SK-N-MC (cell line): ENCODE data around the gene RALGPS1.

ENCODE experiments used
- DNase-seq: peaks from one replicate; pipeline ENCODE4 v3.0.0-alpha.2; 2011; ENCODE audit warnings: low read depth, low spot score
- H3K27ac ChIP-seq: fragments of 200-600 bp; sonication (generic); 2 replicates; pipeline ENCODE4 v1.5.1; 2016; ENCODE audit warnings: mixed run types
- H3K36me3 ChIP-seq: fragments of 200-600 bp; sonication (generic); 2 replicates; pipeline ENCODE4 v1.6.1; 2017; ENCODE audit warnings: antibody characterized with exemption, low read length, mixed read lengths; ENCODE audit not compliant: insufficient read depth
- H3K4me3 ChIP-seq: fragments of 200-600 bp; sonication (generic); 2 replicates; pipeline ENCODE4 v1.5.1; 2016
- H3K9ac ChIP-seq: fragments of 200-600 bp; sonication (generic); 2 replicates; pipeline ENCODE4 v1.8.0; 2017; ENCODE audit warnings: mixed run types, mixed read lengths; ENCODE audit not compliant: insufficient read length
- H3K9me3 ChIP-seq: fragments of 200-600 bp; sonication (generic); 2 replicates; pipeline ENCODE4 v1.6.1; 2017; ENCODE audit warnings: low read depth, mild to moderate bottlenecking, antibody characterized with exemption, low read length, moderate library complexity, mixed read lengths
- EZH2 ChIP-seq: fragments of 200-600 bp; sonication (generic); IDR thresholded peaks from one replicate; pipeline ENCODE4 v1.6.1; 2017; ENCODE audit warnings: antibody characterized with exemption
- FOXP2 ChIP-seq: optimal IDR thresholded peaks from 2 replicates; pipeline ENCODE3; 2011; ENCODE audit warnings: mild to moderate bottlenecking, moderate library complexity; ENCODE audit not compliant: insufficient read depth; ENCODE audit errors: extremely low read length, control extremely low read depth
- POLR2AphosphoS5 ChIP-seq: IDR thresholded peaks from 2 replicates; pipeline ENCODE4 v1.6.1; 2012; ENCODE audit warnings: mild to moderate bottlenecking, low read depth, low read length, borderline replicate concordance

The RALGPS1 gene

GRCh38 chr9:127198587-127198986, 284.0 kb downstream of the RALGPS1 start:
- no peak overlapping the region for H3K4me3 ChIP-seq
- TF ChIP-seq EZH2: no peak
- no peak for DNase-seq
- H3K9me3 ChIP-seq: no peaks in the 10 kb centered on the region
- no peak overlapping the region for H3K27ac ChIP-seq
- H3K9ac ChIP-seq: no peak overlapping the region
- H3K36me3 ChIP-seq: no peaks in the 10 kb centered on the region

GRCh38 chr9:127199001-127199791, 284.6 kb downstream of the RALGPS1 start:
- no peak overlapping the region for H3K27ac ChIP-seq
- no peaks in the 10 kb centered on the region for H3K9me3 ChIP-seq
- no peak for TF ChIP-seq POLR2AphosphoS5
- no peak for TF ChIP-seq FOXP2
- no peak for TF ChIP-seq EZH2
- no peak overlapping the region for H3K4me3 ChIP-seq
- DNase-seq: no peak
- H3K9ac ChIP-seq: no peak overlapping the region
- no peaks in the 10 kb centered on the region for H3K36me3 ChIP-seq

GRCh38 chr9:127200106-127200862, 285.7 kb downstream of the RALGPS1 start:
- H3K9me3 ChIP-seq: no peaks in the 10 kb centered on the region
- no peak for DNase-seq
- TF ChIP-seq FOXP2 (no peak), EZH2 (no peak), POLR2AphosphoS5 (no peak)
- H3K36me3 ChIP-seq: no peaks in the 10 kb centered on the region
- H3K27ac ChIP-seq: no peak overlapping the region
- no peak overlapping the region for H3K9ac ChIP-seq
- no peak overlapping the region for H3K4me3 ChIP-seq

GRCh38 chr9:127201071-127201541, 286.5 kb downstream of the RALGPS1 start:
- no peaks in the 10 kb centered on the region for H3K9me3 ChIP-seq
- TF ChIP-seq POLR2AphosphoS5: no peak
- no peak for TF ChIP-seq EZH2
- TF ChIP-seq FOXP2: no peak
- H3K9ac ChIP-seq: no peak overlapping the region
- H3K27ac ChIP-seq: no peak overlapping the region
- no peak for DNase-seq
- no peaks in the 10 kb centered on the region for H3K36me3 ChIP-seq
- H3K4me3 ChIP-seq: no peak overlapping the region

GRCh38 chr9:127201731-127202130, 287.1 kb downstream of the RALGPS1 start:
- H3K4me3 ChIP-seq: no peak overlapping the region
- no peaks in the 10 kb centered on the region for H3K36me3 ChIP-seq
- no peaks in the 10 kb centered on the region for H3K9me3 ChIP-seq
- H3K9ac ChIP-seq: no peak overlapping the region
- H3K27ac ChIP-seq: no peak overlapping the region
- DNase-seq: no peak
- TF ChIP-seq EZH2: no peak
- no peak for TF ChIP-seq FOXP2
- no peak for TF ChIP-seq POLR2AphosphoS5

- DNase-seq: no peak
- H3K9me3 ChIP-seq: no peaks in the 10 kb centered on the region
- TF ChIP-seq EZH2 (no peak), FOXP2 (no peak), POLR2AphosphoS5 (no peak)
- no peak overlapping the region for H3K9ac ChIP-seq
- no peak overlapping the region for H3K27ac ChIP-seq
- no peaks in the 10 kb centered on the region for H3K36me3 ChIP-seq
- no peak overlapping the region for H3K4me3 ChIP-seq
Measured at GRCh38 chr9:127202461-127203169, 288.0 kb downstream of the RALGPS1 start.

GRCh38 chr9:127203681-127204327, 289.2 kb downstream of the RALGPS1 start:
- Histone ChIP-seq H3K9ac (no peak overlapping the region), H3K27ac (no peak overlapping the region), H3K36me3 (no peaks in the 10 kb centered on the region), H3K9me3 (no peaks in the 10 kb centered on the region), H3K4me3 (no peak overlapping the region)
- DNase-seq: no peak
- TF ChIP-seq FOXP2: no peak
- TF ChIP-seq EZH2: no peak
- no peak for TF ChIP-seq POLR2AphosphoS5
